SU-DHL-6 (cell line): ENCODE data around the gene DHCR24.
A peak's percentile ranks its signal among the peaks of the same experiment; 100 is the strongest.
"Not testable (repeated sequence)": the region's sequence is repeated elsewhere in the genome, so short reads cannot be mapped to it uniquely, and the experiment has no call there.

Experiments
- H2AFZ ChIP-seq: fragments of 200-600 bp; sonication (generic); 2 replicates; pipeline ENCODE4 v1.6.1; 2014; ENCODE audit warnings: low read depth, mild to moderate bottlenecking, moderate library complexity, mixed read lengths, antibody characterized with exemption, low read length; ENCODE audit not compliant: severe bottlenecking
- H3F3A ChIP-seq: fragments of 200-600 bp; shearing (Covaris generic); 2 replicates; pipeline ENCODE4 v1.6.0; 2016; ENCODE audit warnings: antibody characterized with exemption, mild to moderate bottlenecking; ENCODE audit not compliant: insufficient read depth
- H3K27ac ChIP-seq: fragments of 200-600 bp; sonication (generic); 2 replicates; pipeline ENCODE4 v1.5.1; 2016; ENCODE audit warnings: low read depth, mild to moderate bottlenecking, low read length, moderate library complexity, mixed read lengths
- H3K27me3 ChIP-seq: fragments of 200-600 bp; sonication (generic), shearing (Covaris generic); 2 replicates; pipeline ENCODE4 v1.6.0; 2014; ENCODE audit warnings: mild to moderate bottlenecking, low read length
- H3K36me3 ChIP-seq: fragments of 200-600 bp; sonication (generic); 2 replicates; pipeline ENCODE4 v1.6.1; 2014; ENCODE audit warnings: mild to moderate bottlenecking, low read length, mixed read lengths
- H3K4me2 ChIP-seq: fragments of 300-600, 200-600 bp; shearing (Covaris generic), sonication (generic); 2 replicates; pipeline ENCODE4 v1.6.0; 2014; ENCODE audit warnings: low read length, low read depth, mild to moderate bottlenecking; ENCODE audit not compliant: poor library complexity, severe bottlenecking
- H3K4me3 ChIP-seq: fragments of 200-600 bp; sonication (generic); 2 replicates; pipeline ENCODE4 v1.5.1; 2014; ENCODE audit warnings: antibody characterized with exemption, low read length, mild to moderate bottlenecking, mixed read lengths; ENCODE audit not compliant: insufficient read depth, poor library complexity, severe bottlenecking
- H3K79me2 ChIP-seq: fragments of 200-600 bp; sonication (generic); 2 replicates; pipeline ENCODE4 v1.6.1; 2014; ENCODE audit warnings: mild to moderate bottlenecking, low read length, moderate library complexity; ENCODE audit not compliant: insufficient read depth
- H3K9ac ChIP-seq: fragments of 200-600 bp; sonication (generic); 2 replicates; pipeline ENCODE4 v1.7.0; 2014; ENCODE audit warnings: mild to moderate bottlenecking, low read length
- H3K9me2 ChIP-seq: fragments of 200-600 bp; sonication (generic); replicated peaks from 2 replicates; pipeline ENCODE4 v1.6.1; 2014; ENCODE audit warnings: low read length; ENCODE audit not compliant: insufficient read depth
- H3K9me3 ChIP-seq: fragments of 200-600 bp; sonication (generic); 2 replicates; pipeline ENCODE4 v1.6.1; 2014; ENCODE audit warnings: low read length, mixed read lengths; ENCODE audit not compliant: insufficient read depth
- H4K20me1 ChIP-seq: fragments of 200-600 bp; sonication (generic); 2 replicates; pipeline ENCODE4 v1.6.1; 2014; ENCODE audit warnings: low read depth, mild to moderate bottlenecking, antibody characterized with exemption, low read length, moderate library complexity, mixed read lengths
- CTCF ChIP-seq: fragments of 200-600 bp; sonication (generic); IDR thresholded peaks from one replicate; pipeline ENCODE4 v1.5.1; 2017; ENCODE audit warnings: antibody characterized with exemption, mild to moderate bottlenecking, low read length, moderate library complexity; ENCODE audit not compliant: insufficient read depth, poor library complexity, severe bottlenecking
- EZH2phosphoT487 ChIP-seq: fragments of 200-600 bp; sonication (generic), shearing (Covaris generic); conservative IDR thresholded peaks from 2 replicates; pipeline ENCODE4 v1.6.1; 2018; ENCODE audit warnings: mild to moderate bottlenecking, antibody characterized with exemption, low read length, moderate library complexity, mixed read lengths

Gene DHCR24

GRCh38 chr1:54884135-54884586 lies 2.8 kb downstream of the DHCR24 start:
- 0 out of 2 replicates have a peak, but pooled peaks cover 3% of the 10 kb centered on the region for H3K9me3 ChIP-seq
- peak overlapping the region; percentile 81 for H3K4me2 ChIP-seq
- peaks cover 78% of the 10 kb centered on the region for H3K79me2 ChIP-seq
- peaks cover 3% of the 10 kb centered on the region; the same call in 1 of the 2 replicates for H3F3A ChIP-seq
- peaks cover 11% of the 10 kb centered on the region for H4K20me1 ChIP-seq
- no peak for TF ChIP-seq CTCF
- TF ChIP-seq EZH2phosphoT487, result no peak
- H3K9ac ChIP-seq, result no peak overlapping the region
- H2AFZ ChIP-seq, result no peak overlapping the region
- H3K27ac ChIP-seq, result no peak overlapping the region
- H3K9me2 ChIP-seq, result no peaks in the 10 kb centered on the region
- no peak overlapping the region for H3K4me3 ChIP-seq
- no peaks in the 10 kb centered on the region for H3K27me3 ChIP-seq
- H3K36me3 ChIP-seq, result peaks cover 52% of the 10 kb centered on the region

DNA sequence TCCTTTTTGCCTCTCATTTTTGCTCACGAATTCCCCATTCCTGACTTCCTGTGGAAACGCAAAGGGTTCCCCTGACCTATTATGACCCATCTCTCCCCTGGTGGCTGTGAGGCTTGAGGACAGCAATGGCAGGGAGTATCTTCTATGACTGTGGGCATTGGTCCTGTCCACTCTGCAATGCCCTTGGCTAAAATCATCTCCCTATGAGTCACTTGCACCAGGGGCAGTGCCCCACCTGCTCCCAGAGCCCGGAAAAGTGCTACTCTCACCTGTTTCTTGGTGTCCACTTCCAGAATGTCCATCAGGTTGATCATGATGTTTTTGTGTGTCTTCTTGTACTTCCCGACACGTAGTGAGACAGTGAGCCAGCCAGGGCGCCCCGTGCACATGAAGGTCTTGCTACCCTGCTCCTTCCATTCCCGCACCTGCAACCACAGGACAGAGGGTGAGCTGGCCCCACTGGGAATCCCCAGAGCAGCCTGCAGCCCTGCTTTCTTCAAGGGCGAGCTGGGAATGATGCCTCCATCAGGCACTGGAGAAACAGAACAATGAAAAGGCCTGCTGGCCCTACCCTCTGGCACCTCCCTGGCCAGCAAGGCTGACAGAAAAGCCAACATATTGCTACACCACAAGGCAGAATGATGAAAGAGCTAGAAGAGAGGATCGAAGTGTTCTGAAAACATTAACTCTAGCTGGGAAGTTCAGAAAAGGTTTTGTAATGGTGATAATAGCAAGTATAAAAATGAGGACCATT lies 3.5 kb downstream of the DHCR24 start:
- TF ChIP-seq CTCF (no peak), EZH2phosphoT487 (no peak)
- Histone ChIP-seq H2AFZ (no peak overlapping the region), H3K27ac (no peak overlapping the region), H3F3A (peaks cover 2% of the 10 kb centered on the region; the same call in 1 of the 2 replicates), H3K79me2 (peaks cover 84% of the 10 kb centered on the region), H3K4me3 (no peak overlapping the region), H3K27me3 (no peaks in the 10 kb centered on the region), H3K4me2 (peak overlapping the region; percentile 81), H3K9me2 (no peaks in the 10 kb centered on the region), H3K9me3 (0 out of 2 replicates have a peak, but pooled peaks cover 3% of the 10 kb centered on the region), H3K9ac (no peak overlapping the region), H4K20me1 (peaks cover 14% of the 10 kb centered on the region), H3K36me3 (peaks cover 57% of the 10 kb centered on the region)

DNA sequence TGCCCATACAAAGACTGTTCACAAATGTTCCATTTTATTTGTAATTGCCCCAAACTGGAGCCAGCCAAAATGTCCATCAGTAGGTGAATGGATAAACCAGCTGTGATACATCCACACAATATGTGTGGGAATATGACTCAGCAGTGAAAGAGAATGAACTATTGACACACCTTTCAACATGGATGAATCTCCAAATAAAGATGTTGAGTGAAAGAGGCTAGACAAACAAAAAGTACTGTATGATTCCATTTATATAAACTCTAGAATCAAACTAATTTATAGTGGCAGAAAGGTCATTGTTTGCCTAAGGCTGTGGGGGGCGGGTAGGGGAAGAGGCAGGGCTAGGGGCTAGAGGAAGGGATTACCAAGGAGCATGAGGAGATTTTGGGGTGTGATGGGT lies 4.5 kb downstream of the DHCR24 start:
- no peak overlapping the region for H3K27ac ChIP-seq
- 0 out of 2 replicates have a peak, but pooled peaks cover 3% of the 10 kb centered on the region for H3K9me3 ChIP-seq
- H3K4me3 ChIP-seq, result no peak overlapping the region
- no peaks in the 10 kb centered on the region; the same call in 1 of the 2 replicates for H3F3A ChIP-seq
- peaks cover 92% of the 10 kb centered on the region for H3K79me2 ChIP-seq
- H2AFZ ChIP-seq, result no peak overlapping the region
- no peak overlapping the region for H3K4me2 ChIP-seq
- no peaks in the 10 kb centered on the region for H3K9me2 ChIP-seq
- H4K20me1 ChIP-seq, result peaks cover 15% of the 10 kb centered on the region
- H3K36me3 ChIP-seq, result peaks cover 59% of the 10 kb centered on the region
- TF ChIP-seq CTCF (no peak), EZH2phosphoT487 (no peak)
- H3K27me3 ChIP-seq, result no peaks in the 10 kb centered on the region
- H3K9ac ChIP-seq, result no peak overlapping the region

- not testable (repeated sequence) for H3K27me3 ChIP-seq, H3K27ac ChIP-seq, H3K9me3 ChIP-seq, H3K4me2 ChIP-seq, H3F3A ChIP-seq, H2AFZ ChIP-seq, H3K9me2 ChIP-seq, H3K4me3 ChIP-seq, H3K9ac ChIP-seq
- H3K79me2 ChIP-seq, result peaks cover 97% of the 10 kb centered on the region
- H4K20me1 ChIP-seq, result peaks cover 20% of the 10 kb centered on the region
- H3K36me3 ChIP-seq, result peaks cover 66% of the 10 kb centered on the region
Measured at GRCh38 chr1:54881604-54882003, 5.4 kb downstream of the DHCR24 start.
